HG03175 (cell line): ENCODE results near the gene CLCNKB.
"Not testable (repeated sequence)": the region's sequence is repeated elsewhere in the genome, so short reads cannot be mapped to it uniquely, and the experiment has no call there.

Source experiments
- ATAC-seq: cut with Tn5 transposase; IDR thresholded peaks from one replicate; pipeline ENCODE4 v1.9.1; 2021; ENCODE audit warnings: mild to moderate bottlenecking, moderate library complexity; ENCODE audit not compliant: unreplicated experiment

The CLCNKB gene

DNA sequence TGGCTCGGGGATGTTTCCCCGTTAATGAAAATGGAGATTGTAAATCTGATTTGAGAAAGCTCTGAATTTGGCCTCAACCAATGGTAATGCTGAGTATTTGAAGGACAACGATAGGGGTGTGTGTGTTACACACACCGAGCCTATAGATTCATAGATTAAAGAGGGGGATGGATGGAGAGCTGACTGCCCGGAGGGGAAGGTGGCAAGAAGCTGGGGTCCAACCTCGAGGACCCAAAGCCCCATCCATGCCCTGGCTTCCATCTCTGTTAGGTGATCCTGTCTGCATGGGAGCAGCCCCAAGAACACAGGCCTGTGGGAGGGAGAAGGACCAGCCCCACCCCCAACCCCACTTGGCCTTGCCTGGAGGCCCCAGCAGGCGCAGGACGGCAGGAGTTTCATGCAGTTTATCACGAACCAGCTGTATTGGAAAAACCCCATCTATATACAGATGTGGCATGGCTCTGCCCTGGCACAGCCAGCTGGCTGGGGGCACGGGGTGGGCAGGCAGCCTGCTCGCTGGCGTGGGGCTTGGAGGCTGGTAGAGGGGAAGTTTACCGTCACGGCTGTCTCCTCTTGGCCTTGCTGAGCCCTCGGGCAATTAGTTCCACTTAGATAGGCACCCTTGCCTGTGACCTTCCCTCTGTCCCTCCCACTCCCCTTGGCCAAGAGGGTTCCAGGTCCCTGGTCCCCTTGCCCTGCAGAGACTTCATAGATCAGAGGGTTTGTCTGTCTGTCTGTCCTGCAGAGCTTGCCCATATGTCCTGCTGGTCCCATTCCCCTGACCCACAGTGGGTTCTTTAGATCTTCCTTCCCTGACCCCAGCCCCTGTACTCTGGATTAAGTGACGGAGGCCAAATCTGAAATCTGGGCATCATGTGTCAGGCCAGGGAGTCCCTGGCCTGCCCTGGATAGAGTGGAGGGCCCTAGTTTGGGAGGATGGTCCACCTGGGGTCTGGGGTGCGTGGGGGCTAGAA lies 28.8 kb upstream of the CLCNKB start:
- ATAC-seq = no peak

DNA sequence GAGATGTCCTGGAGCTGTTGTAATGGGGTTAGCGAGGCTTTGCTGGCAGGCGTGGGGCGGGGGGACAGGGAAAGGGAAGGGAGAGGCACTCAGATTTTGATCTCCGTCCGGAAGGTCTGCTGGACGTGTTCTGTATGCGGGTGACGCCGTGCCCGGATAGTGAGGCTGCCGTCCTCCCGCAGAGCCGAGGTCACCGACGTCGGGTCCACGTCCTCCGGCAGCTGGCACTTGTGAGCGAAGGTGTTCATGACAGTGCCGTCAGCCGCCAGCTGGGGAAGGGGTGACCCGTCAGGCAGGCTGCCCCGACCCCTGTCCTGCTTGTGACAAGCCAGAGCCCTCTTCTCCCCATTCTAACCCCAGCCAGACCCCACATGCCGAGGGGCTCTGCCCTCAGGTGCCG lies 28.1 kb upstream of the CLCNKB start:
- no peak for ATAC-seq

DNA sequence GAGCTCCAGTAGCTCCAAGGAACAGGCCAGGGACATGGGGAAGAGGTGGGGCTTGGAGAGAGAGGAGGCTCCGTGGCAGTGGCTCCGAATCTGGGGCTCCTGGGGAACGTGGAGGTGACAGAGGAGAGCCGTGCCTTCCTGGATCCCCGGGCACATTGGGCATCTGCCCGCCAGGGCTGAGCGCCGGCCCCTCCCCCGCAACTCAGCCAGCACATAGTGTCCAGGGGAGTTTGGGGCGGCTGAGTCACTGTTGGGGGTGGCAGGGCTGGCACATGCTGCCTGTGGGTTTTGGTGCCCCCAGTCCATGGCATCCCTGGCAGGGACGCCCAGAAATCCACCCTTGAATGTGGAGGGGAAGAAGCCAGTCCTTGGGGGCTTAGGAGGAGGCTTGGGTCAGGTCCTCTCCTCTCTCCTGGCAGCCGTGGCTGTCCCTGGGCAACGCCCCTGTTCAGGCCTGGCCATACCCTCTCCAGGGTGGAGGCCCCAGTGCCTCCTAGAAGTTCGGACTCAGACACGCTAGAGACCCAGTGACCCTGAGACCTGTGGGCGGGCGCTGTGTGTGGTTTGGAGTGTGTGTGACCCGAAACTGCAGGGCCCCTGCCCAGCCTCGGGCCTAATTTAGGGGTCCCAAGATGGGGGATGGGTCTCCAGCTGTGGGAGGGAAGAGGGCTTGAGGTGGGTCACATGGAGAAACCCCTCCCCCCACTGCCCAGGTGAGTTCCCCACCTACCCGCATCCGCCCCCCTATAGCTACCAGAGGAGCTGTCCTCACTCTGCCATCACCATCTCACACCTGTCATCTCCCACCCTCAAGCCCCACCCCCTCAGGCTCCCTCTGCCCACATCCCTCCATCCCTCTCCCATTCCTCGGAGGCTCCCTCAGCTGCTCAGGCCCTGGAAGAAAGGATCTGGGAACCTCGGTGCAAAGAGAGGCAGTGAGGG lies 27.4 kb upstream of the CLCNKB start:
- no peak for ATAC-seq

DNA sequence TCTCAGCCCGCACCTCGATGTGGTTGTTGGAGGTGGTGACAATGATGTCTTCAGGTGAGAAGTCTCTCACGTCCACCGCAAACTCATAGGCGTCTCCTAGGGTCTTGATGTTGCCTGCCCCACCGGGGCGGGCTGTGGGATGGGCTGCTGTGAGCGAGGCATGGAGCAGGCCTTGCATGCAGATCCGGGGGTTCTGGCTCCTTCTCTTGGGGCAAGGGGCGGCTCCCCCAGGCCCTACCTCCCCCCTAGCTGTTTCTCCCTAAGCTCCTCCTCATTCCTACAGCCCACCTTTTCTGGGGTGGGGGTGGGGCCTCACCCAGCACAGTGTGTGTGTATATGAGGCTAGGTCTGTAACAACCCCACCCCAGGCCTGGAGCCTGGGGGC lies 26.5 kb upstream of the CLCNKB start:
- ATAC-seq = no peak

DNA sequence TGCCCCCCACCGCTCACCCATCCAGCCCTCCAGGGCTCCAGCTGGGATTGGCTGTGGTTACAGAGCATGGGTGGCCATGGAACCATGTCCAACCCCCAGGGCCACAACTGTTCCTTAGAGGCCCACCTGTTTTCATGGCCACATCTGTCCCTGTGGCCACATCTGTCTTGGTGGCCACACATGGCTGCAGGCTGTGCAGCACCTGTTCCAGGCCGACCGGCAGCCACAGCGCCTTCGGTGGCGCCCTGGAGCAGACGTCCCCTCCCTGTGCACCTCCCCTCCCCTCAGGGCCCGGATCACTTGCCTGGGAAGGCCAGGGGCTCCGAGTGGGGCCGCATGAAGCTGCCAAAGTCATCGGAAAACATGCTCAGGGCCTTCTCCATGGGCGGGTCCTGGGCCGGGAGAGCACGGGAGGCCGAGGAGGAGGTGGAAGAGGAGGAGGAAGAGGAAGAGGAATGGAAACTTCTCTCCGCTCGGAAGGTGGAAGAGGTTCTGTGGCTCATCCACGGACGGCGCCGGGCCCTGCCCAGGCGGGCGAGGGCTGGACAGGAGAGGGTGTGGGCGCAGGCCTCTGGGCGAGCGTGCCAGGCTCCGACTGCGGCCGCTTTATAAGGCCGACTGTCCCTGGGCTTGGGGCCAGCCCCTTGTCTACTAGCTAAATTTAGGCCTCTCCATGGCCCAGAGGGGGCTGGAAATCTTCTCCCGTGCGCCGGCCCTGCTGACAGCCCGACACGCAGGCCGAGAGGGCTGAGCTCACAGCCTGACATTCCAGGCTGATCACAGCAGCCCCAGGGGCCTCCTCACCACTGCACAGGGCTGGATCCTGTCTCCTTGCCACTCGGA lies 25.9 kb upstream of the CLCNKB start, which contains the start of gene HSPB7:
Gene HSPB7 (minus strand): TSS at position 583 of the 843 bp plus-strand sequence. CDS start 80 bp downstream, at position 503.
- ATAC-seq = no peak

DNA sequence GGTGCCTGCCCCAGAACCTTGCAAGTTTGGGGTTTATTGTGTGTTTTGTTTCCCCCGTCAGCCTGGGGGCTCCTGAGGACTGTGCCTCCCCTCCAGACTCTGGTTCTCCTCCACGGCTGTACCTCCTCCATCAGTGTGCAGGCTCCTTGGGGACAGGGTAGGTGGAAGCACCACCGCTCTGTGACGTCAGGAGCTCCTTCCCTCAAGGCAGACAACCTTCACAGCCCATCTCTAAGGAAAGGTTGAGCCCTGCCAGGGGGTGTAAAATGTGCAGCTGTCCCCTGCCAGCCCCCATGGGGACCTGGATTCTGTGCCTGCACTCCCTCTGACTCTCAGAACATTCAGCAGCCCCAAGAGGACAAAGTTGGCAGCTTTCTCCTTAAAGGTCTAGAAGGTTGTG lies 25.3 kb upstream of the CLCNKB start:
- no peak for ATAC-seq

DNA sequence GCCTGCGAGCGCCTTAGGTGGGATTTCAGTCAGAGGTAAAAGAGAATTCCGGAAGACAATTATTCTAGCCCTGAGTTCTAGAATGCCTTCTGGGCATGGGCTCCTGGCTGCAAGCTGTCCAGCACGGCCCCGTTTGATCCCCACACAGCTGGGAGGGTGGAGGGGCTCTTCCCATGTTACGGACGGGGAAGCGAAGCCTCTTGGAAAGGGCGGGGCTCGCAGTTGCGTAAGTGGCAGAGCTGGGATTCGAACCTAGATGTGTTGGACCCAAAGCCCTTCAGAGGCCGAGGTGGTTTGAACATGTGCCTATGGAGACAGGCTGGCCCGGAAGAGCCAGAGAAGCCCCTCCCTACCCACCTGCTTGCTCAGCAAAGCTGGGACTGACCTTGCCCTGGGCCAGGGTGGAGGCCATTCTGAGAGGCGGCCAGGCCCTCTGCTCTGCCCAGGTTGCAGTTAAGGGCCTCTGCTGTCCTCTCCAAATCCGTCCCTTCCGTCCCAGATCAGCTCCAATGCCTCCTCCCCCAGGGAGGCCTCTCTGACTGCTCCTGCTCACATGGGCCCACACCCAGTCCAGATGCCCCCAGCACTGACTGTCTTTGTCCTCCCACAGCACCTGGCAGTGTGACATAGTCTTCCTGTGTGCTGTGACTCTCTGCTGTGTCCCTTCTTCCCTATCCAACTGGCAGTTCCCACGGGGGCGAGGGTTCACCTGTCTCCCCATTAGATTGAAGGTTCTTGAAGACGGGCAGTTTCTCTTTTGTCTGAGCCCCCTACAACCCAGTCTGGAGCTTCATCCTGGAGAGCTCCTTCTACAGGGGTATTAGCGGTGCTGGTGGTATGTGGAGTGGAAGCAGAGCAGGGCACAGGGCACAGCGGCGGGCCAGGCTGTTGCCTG lies 24.6 kb upstream of the CLCNKB start:
- no peak for ATAC-seq

DNA sequence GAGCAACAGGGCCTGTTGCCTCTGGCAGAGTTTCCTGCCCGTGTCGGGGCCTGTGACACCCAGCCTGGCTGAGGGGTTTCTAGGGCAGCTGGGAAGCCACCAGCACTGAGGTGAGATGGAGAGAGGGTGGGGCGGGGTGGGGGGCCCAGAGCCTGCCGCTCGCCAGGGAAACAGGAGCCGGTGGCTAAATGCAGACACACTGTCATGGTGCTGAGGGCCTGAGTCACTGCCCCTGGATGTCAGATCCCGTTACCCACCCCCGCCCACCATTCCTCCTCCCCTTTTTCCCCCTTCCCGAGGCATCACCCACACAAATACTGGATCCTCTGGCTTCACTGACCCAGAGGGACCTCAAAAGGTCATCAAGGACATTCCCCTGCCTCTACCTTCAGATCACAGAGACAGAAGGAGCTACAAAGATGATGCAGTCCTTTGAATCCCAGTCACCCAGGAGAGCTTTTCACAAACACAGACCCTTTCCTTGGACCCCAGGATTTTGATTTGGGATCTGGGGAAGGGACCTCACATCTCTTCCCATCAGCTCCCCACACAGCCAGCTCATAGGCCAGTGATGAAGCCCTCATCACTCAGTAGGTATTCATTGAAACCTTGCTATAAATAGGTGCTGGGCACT lies 23.8 kb upstream of the CLCNKB start:
- no peak for ATAC-seq

DNA sequence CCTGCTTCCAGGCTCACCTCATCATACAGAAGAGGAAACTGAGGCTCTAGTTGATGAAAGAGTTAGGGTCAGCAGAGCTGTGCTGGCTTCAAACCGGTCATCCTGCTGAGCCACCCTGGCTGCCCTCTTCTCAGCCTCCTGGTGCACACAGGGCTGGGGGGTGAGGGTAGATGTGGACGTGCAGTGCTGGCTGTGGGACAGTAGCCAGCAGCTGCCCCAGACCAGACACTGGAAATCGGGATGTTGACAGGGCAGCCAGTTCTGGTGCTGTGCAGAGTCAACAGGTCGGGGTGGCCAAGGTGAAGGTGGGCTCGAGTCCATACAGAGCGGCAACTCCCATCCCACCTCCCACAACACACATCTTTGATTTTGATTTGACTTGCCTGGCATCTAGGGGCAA lies 23.3 kb upstream of the CLCNKB start:
- no peak for ATAC-seq

DNA sequence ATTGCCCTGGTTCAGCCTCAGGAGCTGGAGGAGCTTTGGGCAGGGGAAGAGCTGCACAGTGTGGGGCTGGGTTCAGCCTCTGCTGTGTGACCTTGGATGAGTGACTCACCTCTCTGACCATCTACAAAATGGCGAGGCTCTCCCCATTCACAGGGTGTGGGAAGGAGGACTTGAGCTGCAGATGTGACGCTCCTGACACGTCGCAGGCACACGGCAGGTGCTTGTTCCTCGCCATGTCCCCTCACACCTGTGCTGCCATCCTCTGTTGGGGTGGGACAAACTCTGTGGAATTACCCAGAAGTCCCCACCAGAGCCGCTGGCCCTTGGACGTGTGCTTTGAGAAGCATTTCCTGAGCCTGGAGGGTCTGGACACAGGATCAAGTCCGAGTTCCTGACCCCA lies 22.7 kb upstream of the CLCNKB start:
- ATAC-seq = not testable (repeated sequence)

DNA sequence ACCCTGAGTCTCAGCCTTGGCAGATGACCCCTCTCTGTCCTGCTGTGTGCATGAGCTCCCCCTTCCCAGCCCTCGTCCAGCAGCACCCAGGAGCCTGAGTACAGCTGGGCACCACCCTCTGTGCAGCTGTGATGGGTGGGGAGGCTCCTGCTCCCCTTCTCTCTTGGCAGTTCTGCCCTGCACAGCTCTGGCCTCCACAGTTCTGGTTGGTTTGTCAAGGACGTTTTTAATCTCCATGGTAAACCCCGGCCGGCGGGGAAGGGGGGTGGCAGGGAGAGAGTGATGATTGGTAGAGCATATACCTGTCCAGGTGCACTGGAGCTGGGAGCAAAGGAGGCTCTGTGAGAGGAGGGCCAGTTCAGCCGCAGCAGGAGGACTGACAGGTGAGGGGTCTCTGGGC lies 21.9 kb upstream of the CLCNKB start, which contains the start of gene CLCNKA:
Gene CLCNKA (plus strand): TSS at position 356 of the 400 bp plus-strand sequence. CDS start 584 bp downstream, outside the sequence.
- no peak for ATAC-seq

DNA sequence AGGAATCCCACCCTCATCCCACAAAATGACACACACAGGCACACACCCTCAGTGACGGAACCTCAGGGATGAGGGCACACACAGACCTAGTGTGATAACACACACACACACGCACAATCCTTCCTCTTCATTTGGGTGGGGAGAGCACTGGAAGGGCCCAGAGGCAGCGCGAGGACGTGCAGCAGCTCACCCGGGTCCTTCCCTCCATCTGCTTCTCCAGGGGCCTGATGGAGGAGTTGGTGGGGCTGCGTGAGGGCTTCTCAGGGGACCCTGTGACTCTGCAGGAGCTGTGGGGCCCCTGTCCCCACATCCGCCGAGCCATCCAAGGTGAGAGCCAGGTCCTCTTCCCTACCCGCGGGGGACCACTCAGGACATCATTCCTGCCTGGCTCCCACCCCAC lies 21.2 kb upstream of the CLCNKB start:
- no peak for ATAC-seq

DNA sequence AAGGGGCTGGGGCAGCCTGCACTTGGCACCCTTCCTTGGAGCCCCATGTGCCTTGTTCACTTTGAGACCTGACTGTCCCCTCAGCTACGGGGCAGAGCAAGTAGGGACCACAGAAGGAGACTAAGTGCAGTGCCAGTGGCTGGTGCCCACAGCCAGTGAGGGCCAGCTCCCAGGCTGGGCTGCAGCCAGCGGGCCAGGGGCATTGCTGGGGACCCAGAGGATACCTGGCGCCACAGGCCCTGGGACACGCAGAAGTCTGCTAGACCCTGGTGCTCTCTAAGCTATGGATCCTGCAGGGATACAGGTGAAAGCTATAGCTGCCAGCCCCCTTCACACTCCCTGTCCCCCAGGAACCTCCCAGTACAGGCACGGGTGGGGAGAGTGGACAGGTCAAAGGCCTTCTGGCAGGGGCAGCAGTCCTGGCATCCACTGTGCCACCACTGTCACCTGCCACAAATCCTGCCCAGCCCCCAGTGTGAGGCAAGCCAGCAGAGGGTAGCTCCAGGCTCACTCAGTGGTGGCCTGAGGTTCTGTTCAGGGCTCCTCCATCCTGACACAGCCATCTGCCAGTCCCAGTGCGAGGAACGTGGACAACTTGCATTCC lies 20.4 kb upstream of the CLCNKB start:
- ATAC-seq = no peak

DNA sequence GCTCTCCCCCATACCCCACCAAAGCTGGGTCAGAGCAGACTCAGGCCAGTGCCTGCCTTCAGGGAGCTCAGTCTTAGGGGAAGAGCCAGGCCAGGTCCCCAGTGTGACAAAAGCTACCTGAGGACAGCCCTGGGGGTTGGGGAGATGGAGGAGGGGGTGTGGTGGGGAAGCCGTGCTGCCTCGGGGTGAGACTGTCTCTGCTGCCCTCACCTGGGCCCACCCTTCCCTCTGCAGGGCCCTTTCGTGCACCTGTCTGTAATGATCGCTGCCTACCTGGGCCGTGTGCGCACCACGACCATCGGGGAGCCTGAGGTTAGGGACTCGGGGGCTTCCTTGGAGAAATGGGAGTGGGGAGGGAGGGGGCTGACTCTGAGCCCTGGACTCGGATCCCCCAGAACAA lies 17.3 kb upstream of the CLCNKB start:
- not testable (repeated sequence) for ATAC-seq

DNA sequence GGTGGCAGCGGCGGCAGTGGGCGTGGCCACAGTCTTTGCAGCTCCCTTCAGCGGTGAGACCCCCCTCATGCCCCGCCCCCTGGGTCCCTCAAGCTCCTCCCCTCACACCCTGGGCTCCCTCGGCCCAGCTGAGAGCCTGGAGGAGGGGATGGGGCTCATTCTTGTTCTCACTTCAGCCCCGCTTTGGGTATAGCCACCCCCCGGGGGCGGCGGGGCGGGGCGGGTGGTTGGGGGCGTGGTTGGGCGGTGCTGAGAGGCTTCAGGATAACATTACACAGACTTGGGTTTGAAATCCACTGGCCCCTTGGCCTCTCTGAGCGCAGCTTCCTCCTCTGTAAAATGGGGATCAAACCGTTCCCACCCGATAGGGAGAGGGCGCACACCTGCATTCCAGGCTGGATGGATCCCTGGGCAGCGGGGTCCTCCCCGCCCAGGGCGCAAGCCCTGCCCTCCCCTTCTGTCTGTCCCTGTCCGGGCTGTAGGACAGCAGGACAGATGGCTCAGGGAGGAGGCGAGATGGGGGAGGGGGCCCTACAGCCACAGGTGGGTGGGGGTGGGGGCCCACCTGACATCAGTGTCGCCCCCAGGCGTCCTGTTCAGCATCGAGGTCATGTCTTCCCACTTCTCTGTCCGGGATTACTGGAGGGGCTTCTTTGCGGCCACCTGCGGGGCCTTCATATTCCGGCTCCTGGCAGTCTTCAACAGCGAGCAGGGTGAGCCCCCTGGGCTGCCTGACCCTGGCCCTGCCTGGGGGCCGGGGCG lies 16.7 kb upstream of the CLCNKB start:
- ATAC-seq = no peak

DNA sequence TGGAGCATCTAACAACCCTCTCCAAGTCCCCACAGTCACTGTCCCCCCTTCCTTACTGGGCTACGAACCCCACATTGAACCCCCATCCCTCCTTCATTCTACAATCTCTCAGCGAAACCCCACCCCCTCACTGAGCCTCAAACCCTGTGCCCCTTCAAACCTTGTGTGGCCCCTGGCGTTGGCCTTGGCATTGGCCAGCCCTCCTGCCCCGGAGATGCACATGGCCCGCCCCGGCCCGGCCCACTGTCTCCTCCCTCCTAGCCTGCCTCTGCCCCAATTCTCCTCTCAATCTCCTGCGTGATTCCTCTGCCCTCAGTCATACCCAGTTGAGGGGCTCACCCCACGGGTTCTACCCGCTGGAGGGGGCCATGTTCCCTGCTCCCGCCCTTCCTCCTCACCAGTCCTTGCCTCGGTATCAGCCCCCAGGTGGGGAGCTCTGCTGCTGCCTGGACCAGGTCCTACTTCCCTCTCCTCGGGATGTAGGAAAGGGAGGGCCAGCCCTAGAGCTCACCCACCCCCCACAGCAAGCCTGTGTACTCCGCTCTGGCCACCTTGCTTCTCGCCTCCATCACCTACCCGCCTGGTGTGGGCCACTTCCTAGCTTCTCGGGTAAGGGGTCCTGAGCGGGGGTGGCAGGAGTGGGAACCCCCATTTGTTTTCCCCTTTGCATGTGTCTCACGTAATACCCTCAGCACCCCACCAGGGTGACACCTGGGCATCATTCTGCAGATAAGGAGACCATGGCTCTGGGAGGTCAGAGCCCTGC lies 15.2 kb upstream of the CLCNKB start:
- no peak for ATAC-seq

DNA sequence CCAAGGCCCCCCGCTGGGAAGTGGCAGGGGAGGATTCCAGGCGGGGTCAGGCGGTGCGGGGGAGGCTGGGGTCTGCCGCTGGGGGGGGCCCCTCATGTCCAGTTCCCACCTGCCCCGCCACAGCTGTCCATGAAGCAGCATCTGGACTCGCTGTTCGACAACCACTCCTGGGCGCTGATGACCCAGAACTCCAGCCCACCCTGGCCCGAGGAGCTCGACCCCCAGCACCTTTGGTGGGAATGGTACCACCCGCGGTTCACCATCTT lies 14.6 kb upstream of the CLCNKB start:
- not testable (repeated sequence) for ATAC-seq
